ENCODE measurements around the gene AHI1.

AHI1 gene

DNA sequence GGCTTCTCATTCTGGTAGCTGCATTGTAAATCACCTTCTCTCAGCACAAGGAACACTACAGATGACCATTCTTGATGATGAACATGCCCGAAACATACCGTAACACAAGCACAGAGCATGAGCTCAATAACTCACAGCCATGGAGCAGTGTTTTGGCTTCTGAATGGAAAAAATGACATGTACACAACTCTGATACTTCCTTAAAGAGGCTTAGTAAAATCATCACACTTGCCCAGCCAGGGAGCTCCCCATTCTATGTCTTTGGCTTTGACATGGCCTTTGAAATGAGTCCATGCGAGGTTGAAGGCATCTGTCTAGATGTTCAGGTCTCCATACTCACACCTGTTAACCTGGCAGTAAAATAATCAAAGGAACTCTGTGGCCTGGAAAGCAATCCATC is 228.8 kb downstream of the AHI1 start:
- DNase-seq (ENCODE audit: insufficient read length, low spot score) (no peak), FAIRE-seq (no peak)
- TF ChIP-seq, protein P1, sequence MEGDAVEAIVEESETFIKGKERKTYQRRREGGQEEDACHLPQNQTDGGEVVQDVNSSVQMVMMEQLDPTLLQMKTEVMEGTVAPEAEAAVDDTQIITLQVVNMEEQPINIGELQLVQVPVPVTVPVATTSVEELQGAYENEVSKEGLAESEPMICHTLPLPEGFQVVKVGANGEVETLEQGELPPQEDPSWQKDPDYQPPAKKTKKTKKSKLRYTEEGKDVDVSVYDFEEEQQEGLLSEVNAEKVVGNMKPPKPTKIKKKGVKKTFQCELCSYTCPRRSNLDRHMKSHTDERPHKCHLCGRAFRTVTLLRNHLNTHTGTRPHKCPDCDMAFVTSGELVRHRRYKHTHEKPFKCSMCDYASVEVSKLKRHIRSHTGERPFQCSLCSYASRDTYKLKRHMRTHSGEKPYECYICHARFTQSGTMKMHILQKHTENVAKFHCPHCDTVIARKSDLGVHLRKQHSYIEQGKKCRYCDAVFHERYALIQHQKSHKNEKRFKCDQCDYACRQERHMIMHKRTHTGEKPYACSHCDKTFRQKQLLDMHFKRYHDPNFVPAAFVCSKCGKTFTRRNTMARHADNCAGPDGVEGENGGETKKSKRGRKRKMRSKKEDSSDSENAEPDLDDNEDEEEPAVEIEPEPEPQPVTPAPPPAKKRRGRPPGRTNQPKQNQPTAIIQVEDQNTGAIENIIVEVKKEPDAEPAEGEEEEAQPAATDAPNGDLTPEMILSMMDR (IDR thresholded peaks at IDR 0.05; ENCODE audit: insufficient read depth, missing control alignments), result no peak

DNA sequence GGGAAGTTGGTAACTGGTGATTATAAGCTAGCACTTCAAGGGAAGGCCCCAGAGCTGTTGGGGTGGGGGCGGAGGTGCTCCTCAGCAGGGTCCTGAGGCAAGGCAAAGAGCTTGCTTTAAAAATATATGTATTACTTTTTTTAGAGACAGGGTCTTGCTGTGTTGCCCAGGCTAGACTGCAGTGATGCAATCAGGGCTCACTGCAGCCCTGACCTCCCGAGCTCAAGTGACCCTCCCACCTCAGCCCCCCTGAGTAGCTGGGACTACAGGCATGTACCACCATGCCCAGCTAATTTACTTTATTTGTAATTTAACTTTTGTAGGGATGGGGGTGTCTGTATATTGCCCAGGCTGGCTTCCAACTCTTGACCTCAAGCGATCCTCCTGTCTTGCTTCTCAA is 229.3 kb downstream of the AHI1 start:
- no peak for FAIRE-seq
- no peak for DNase-seq (ENCODE audit: insufficient read length, low spot score)
- TF ChIP-seq, protein P1 (IDR thresholded peaks at IDR 0.05; ENCODE audit: insufficient read depth, missing control alignments), result no peak

DNA sequence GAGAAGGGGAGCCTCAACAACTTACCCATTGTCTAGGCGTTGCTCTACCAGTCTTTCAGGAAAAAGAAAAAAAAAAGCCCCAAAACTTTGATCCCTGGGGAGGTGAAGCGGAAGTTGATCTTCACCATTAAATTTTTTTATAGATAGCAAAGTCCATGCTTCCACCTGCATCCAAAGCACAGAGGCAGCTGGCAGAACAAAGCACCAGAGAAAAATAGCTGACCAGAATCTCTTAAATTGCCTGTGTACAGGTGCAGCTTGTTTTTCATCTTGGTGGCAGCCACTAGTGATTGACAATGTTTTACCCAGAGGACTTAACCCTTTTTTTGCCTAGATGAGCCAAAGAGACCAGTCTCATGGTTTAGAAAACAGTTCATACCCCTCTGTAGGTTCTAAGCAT is 230.5 kb downstream of the AHI1 start:
- DNase-seq (ENCODE audit: insufficient read length, low spot score) (no peak), FAIRE-seq (no peak)
- TF ChIP-seq, protein P1 (IDR thresholded peaks at IDR 0.05; ENCODE audit: insufficient read depth, missing control alignments), result no peak

DNA sequence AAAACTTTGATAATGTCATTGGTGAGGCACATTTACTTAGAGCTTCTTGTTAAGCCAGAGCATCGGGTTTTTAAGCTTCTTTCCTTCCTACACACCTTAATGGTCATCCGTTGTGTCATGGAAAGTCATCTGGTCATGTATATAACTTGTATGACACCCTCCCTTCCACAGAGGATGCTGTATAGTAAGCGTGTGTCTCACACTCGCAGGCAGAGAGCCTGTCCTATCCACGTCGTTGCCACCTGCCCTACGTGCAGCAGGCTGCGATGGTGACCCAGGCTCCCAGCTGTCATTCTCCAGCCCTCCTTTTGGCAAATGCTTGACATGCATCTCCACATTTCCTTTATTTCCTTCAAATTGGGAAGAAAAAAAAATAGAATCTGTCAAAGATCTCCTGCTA is 230.9 kb downstream of the AHI1 start:
- DNase-seq (ENCODE audit: insufficient read length, low spot score), result no peak
- no peak for FAIRE-seq
- TF ChIP-seq, protein P1 (IDR thresholded peaks at IDR 0.05; ENCODE audit: insufficient read depth, missing control alignments), result no peak

DNA sequence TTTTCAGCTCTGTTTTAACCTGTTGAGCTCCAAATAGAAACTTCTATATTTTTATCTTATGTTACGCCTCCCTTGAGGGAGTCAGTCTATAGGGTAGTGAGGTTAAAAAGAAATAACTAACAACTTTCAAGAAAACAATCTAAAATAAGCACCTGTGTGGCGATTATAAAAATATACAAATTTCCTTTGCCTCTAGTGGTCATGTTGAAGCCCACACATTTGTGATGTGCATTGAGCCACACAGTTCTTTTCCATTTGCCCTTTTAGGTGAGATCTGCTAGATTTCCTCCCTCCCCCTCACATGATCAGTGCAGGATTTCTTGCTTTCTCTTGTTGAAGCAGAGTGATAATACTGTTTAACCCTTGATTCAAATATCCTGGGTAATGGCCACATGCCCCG is 232.3 kb downstream of the AHI1 start:
- no peak for DNase-seq (ENCODE audit: insufficient read length, low spot score)
- no peak for FAIRE-seq
- TF ChIP-seq, protein P1 (IDR thresholded peaks at IDR 0.05; ENCODE audit: insufficient read depth, missing control alignments), result no peak

DNA sequence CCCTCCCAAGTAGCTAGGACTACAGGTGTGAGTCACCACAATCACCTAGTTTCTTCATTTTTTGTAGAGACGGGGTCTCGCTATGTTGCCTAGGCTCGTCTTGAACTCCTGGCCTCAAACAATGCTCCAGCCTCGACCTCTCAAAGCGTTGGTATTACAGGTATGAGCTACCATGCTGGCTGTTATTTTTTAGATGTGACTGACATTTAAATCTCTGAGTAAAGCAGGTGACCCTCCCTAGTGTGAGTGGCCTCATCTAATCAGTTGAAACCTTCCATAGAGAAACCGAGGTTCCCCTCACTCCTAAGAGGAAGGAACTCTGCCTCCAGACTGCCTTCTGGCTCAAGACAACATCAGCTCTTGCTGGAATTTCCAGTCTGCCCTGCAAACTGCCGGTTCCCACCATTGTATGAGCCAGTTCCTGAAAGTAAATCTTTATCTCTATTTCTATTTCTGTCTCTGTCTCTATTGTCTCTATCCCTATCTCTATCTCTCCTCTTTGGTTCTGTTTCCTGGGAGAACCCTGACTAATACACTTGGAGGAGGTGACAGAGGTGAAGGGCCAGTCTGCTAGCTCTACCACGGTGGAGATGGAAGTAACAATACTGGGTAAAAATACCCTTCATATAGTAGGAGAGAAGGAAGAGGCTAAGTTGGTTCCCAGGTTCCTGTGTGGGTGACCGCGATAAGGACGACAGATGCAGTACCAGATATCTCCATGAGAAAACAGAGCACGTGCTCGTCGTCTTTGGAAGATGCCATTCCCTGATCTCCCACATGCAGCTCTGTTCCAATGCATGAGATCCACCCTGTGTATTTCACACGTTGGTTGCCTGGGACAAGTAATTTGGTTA is 235.4 kb downstream of the AHI1 start:
- DNase-seq (ENCODE audit: insufficient read length, low spot score), result no peak
- no peak for FAIRE-seq
- TF ChIP-seq, protein P1 (IDR thresholded peaks at IDR 0.05; ENCODE audit: insufficient read depth, missing control alignments), result no peak

DNA sequence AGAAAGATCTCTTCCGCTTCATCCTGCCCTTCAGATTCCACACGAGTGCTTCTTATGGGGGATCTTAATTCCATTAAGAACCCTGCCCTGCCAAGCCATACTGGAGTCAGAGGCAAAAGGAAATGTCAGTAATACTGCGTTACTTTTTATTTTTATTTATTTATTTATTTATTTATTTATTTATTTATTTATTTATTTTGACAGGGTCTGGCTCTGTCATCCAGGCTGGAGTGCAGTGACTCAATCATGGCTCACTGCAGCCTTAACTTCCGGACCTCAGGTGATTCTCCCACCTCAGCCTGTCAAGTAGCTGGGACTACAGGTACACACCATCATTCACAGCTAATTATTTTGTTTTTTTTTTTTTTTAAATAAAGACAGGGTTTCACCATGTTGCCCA is 236.9 kb downstream of the AHI1 start:
- no peak for FAIRE-seq
- DNase-seq (ENCODE audit: insufficient read length, low spot score), result no peak
- TF ChIP-seq, protein P1 (IDR thresholded peaks at IDR 0.05; ENCODE audit: insufficient read depth, missing control alignments), result no peak

Data from D721Med (cell line).